Endothelial cell (in vitro differentiated cells): Measurements from ENCODE around the gene CCDC85C. TPM values are rescaled to one million over a fixed set of nuclear protein-coding genes. Genes with fewer than 3 reads are reported as not detected.

Experiments used
- DNase-seq: peaks from one replicate; pipeline ENCODE4 v3.0.0; 2021; ENCODE audit warnings: low spot score
- H3K27ac Mint-ChIP-seq: one replicate; pipeline ENCODE4 v1.8.0; 2021; ENCODE audit warnings: mixed read lengths, inconsistent platforms; ENCODE audit not compliant: unreplicated experiment
- H3K27me3 Mint-ChIP-seq: one replicate; pipeline ENCODE4 v1.8.0; 2021; ENCODE audit warnings: mild to moderate bottlenecking, moderate library complexity, mixed read lengths, inconsistent platforms; ENCODE audit not compliant: unreplicated experiment
- H3K36me3 Mint-ChIP-seq: one replicate; pipeline ENCODE4 v1.8.0; 2021; ENCODE audit warnings: mild to moderate bottlenecking, low read depth, mixed read lengths, inconsistent platforms; ENCODE audit not compliant: unreplicated experiment
- H3K4me1 Mint-ChIP-seq: one replicate; pipeline ENCODE4 v1.8.0; 2021; ENCODE audit warnings: mild to moderate bottlenecking, mixed read lengths, inconsistent platforms; ENCODE audit not compliant: unreplicated experiment
- H3K4me3 Mint-ChIP-seq: one replicate; pipeline ENCODE4 v1.8.0; 2021; ENCODE audit warnings: mild to moderate bottlenecking, mixed read lengths, inconsistent platforms; ENCODE audit not compliant: unreplicated experiment
- H3K9me3 Mint-ChIP-seq: one replicate; pipeline ENCODE4 v1.8.0; 2021; ENCODE audit warnings: mixed read lengths, inconsistent platforms; ENCODE audit not compliant: unreplicated experiment
- CTCF ChIP-seq: fragments of 200-600 bp; sonication (generic); IDR thresholded peaks from one replicate; pipeline ENCODE4 v1.5.0; 2021; ENCODE audit warnings: antibody characterized with exemption; ENCODE audit not compliant: unreplicated experiment
- total RNA-seq: library from RNA; stranded (reverse); fragmentation: NEBNext Ultra II Directional; extraction: Animal tissue kit (Norgen Biotek cat#: 25700); gene quantifications from one replicate; pipeline ENCODE4 v1.2.1, GENCODE V29; 2021; ENCODE audit not compliant: unreplicated experiment

Gene CCDC85C
- total RNA-seq, 1 donor from 2014 or later = 42.1 TPM

GRCh38 chr14:99571303-99571986, 32.6 kb downstream of the CCDC85C start:
- no peak for DNase-seq
- peaks cover 18% of the 10 kb centered on the region for H3K27me3 Mint-ChIP-seq
- no peak for TF ChIP-seq CTCF
- H3K4me1 Mint-ChIP-seq = peaks cover 59% of the 10 kb centered on the region
- no peak overlapping the region for H3K4me3 Mint-ChIP-seq
- peaks cover 4% of the 10 kb centered on the region for H3K36me3 Mint-ChIP-seq
- no peak overlapping the region for H3K27ac Mint-ChIP-seq
- H3K9me3 Mint-ChIP-seq = no peaks in the 10 kb centered on the region

- no peak overlapping the region for H3K27ac Mint-ChIP-seq
- no peak for TF ChIP-seq CTCF
- H3K4me1 Mint-ChIP-seq = peaks cover 63% of the 10 kb centered on the region
- no peak overlapping the region for H3K4me3 Mint-ChIP-seq
- peaks cover under 1% of the 10 kb centered on the region for H3K36me3 Mint-ChIP-seq
- H3K9me3 Mint-ChIP-seq = no peaks in the 10 kb centered on the region
- peaks cover 16% of the 10 kb centered on the region for H3K27me3 Mint-ChIP-seq
- DNase-seq = no peak
These were observed 33.3 kb downstream of the CCDC85C start for GRCh38 chr14:99570544-99571302.

- no peaks in the 10 kb centered on the region for H3K36me3 Mint-ChIP-seq
- H3K27me3 Mint-ChIP-seq = peaks cover 14% of the 10 kb centered on the region
- no peak for TF ChIP-seq CTCF
- H3K9me3 Mint-ChIP-seq = no peaks in the 10 kb centered on the region
- peak overlapping the region; percentile 42 for H3K27ac Mint-ChIP-seq
- H3K4me3 Mint-ChIP-seq = no peak overlapping the region
- peaks cover 63% of the 10 kb centered on the region for H3K4me1 Mint-ChIP-seq
- DNase-seq = no peak
These were observed 34.1 kb downstream of the CCDC85C start for GRCh38 chr14:99569725-99570543.

- Mint-ChIP-seq H3K27me3 (peaks cover 12% of the 10 kb centered on the region), H3K27ac (peak overlapping the region; percentile 42), H3K9me3 (no peaks in the 10 kb centered on the region), H3K4me3 (no peak overlapping the region), H3K36me3 (no peaks in the 10 kb centered on the region), H3K4me1 (peaks cover 65% of the 10 kb centered on the region)
- TF ChIP-seq CTCF = no peak
- DNase-seq = no peak
These were observed 35.1 kb downstream of the CCDC85C start for GRCh38 chr14:99568567-99569560.
